PC-3 (cell line): ENCODE measurements around the gene PDIK1L. TPM values are rescaled to one million over a fixed set of nuclear protein-coding genes. Genes with fewer than 3 reads are reported as not detected.

ENCODE experiments used
- ATAC-seq: fragments of 200-7000 bp; cut with Tn5 transposase; 2 replicates; pipeline ENCODE4 v1.9.1; 2020; ENCODE audit warnings: mild to moderate bottlenecking, moderate library complexity
- BruUV-seq: library from RNA; stranded (reverse); fragments of 400-500 nt; replicated peaks from 2 replicates; lab custom pipeline; 2021; lab: Mats Ljungman, UMichigan
- CTCF ChIA-PET: fragments of 300-600 bp; sonication (Branson Sonifier 250); formaldehyde crosslinking; loops from one replicate; lab custom pipeline; 2022; ENCODE audit warnings: antibody characterized with exemption; lab: Charles Lee
- POLR2A ChIA-PET: fragments of 300-600 bp; sonication (Branson Sonifier 250); formaldehyde crosslinking; loops from one replicate; lab custom pipeline; 2022; ENCODE audit warnings: antibody characterized with exemption; ENCODE audit not compliant: unreplicated experiment; lab: Charles Lee
- DNase-seq: peaks from one replicate; pipeline ENCODE4 v3.0.0-alpha.2; 2015
- H2AFZ ChIP-seq: fragments of 300-600 bp; sonication (generic); 2 replicates; pipeline ENCODE4 v1.6.0; 2016; ENCODE audit warnings: antibody characterized with exemption, low read length
- H3F3A ChIP-seq: fragments of 300-600 bp; sonication (generic); one replicate; pipeline ENCODE4 v1.6.0; 2017; ENCODE audit warnings: antibody characterized with exemption, low read length, control low read depth, mild to moderate bottlenecking; ENCODE audit not compliant: unreplicated experiment
- H3K27ac ChIP-seq: fragments of 300-600 bp; sonication (generic); 2 replicates; pipeline ENCODE4 v1.5.1; 2016; ENCODE audit warnings: mild to moderate bottlenecking, low read length
- H3K27me3 ChIP-seq: fragments of 300-600 bp; sonication (generic); 2 replicates; pipeline ENCODE4 v1.6.1; 2016; ENCODE audit warnings: low read length, mixed read lengths
- H3K36me3 ChIP-seq: fragments of 300-600 bp; sonication (generic); 2 replicates; pipeline ENCODE4 v1.6.1; 2016; ENCODE audit warnings: low read depth, mixed run types, low read length, mixed read lengths
- H3K4me1 ChIP-seq: fragments of 300-600 bp; sonication (generic); 2 replicates; pipeline ENCODE4 v1.5.1; 2016; ENCODE audit warnings: low read length; ENCODE audit not compliant: insufficient read depth
- H3K4me2 ChIP-seq: fragments of 300-600 bp; sonication (generic); 2 replicates; pipeline ENCODE4 v1.6.0; 2016; ENCODE audit warnings: low read length
- H3K4me3 ChIP-seq: fragments of 300-600 bp; sonication (generic); 2 replicates; pipeline ENCODE4 v1.5.1; 2016; ENCODE audit warnings: mild to moderate bottlenecking, low read length, mixed read lengths
- H3K79me2 ChIP-seq: fragments of 300-600 bp; sonication (generic); 2 replicates; pipeline ENCODE4 v1.6.1; 2017; ENCODE audit warnings: low read length, mixed read lengths
- H3K9ac ChIP-seq: fragments of 300-600 bp; sonication (generic); 2 replicates; pipeline ENCODE4 v1.6.0; 2016; ENCODE audit warnings: mild to moderate bottlenecking, low read length
- H3K9me2 ChIP-seq: fragments of 300-600 bp; sonication (generic); replicated peaks from 2 replicates; pipeline ENCODE4 v1.6.1; 2016; ENCODE audit warnings: mixed run types, low read length, mixed read lengths
- H3K9me3 ChIP-seq: fragments of 300-600 bp; sonication (generic); 2 replicates; pipeline ENCODE4 v1.6.1; 2016; ENCODE audit warnings: low read length, mixed read lengths
- H4K20me1 ChIP-seq: fragments of 300-600 bp; sonication (generic); 2 replicates; pipeline ENCODE4 v1.6.1; 2016; ENCODE audit warnings: low read length, mixed read lengths
- EZH2 ChIP-seq: fragments of 300-600 bp; sonication (generic); IDR thresholded peaks from one replicate; pipeline ENCODE4 v1.6.1; 2017; ENCODE audit warnings: antibody characterized with exemption, mild to moderate bottlenecking, low read length; ENCODE audit not compliant: unreplicated experiment
- EZH2phosphoT487 ChIP-seq: fragments of 300-600 bp; sonication (generic); IDR thresholded peaks from 2 replicates; pipeline ENCODE4 v1.6.1; 2018; ENCODE audit warnings: mild to moderate bottlenecking, antibody characterized with exemption, low read length, borderline replicate concordance
- intact Hi-C: fragments of 100-400 bp; cut with micrococcal nuclease; formaldehyde crosslinking; loops from 2 replicates; pipeline ENCODE4 v1.9.0; 2023
- total RNA-seq: library from RNA; depleted of rRNA; stranded (reverse); fragments of >200 nt; gene quantifications from 2 replicates; pipeline ENCODE4 v1.2.3, GENCODE V29; 2014
- TF ChIP-seq, protein P1 (sequence below): fragments of 300-600 bp; sonication (generic); conservative IDR thresholded peaks from 2 replicates; pipeline ENCODE4 v1.5.1; 2017; ENCODE audit warnings: antibody characterized with exemption, low read depth, mild to moderate bottlenecking, low read length

The PDIK1L gene
- total RNA-seq, 1 experiment from 2014 or later = 5.2 TPM

DNA sequence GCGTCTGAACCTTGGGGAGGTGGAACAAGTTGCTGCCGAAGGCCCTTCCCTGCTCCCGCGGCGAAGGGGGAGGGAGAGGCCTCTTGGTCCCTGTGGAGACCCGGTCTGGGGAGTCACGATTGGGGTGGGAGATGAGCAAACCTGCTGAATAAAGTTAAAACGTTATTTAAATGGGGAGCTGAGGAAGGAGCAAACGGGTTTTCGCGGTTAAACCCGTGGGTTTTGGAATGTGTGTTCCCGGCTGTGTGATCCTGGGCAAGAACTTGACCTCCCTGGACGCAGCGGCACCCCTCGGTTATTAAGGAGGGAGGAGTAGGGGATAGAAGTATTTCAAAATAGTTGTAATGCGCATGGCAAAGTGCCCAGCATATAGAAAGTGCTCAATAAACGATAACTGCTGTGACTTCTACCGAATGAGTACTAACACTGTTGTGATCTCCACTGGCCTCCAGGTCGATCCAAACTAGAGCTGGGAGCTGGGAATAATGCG lies 50.6 kb downstream of the PDIK1L start:
- Histone ChIP-seq H3K9me2 (no peaks in the 10 kb centered on the region), H3K36me3 (no peaks in the 10 kb centered on the region), H3K9me3 (no peaks in the 10 kb centered on the region), H3K79me2 (no peaks in the 10 kb centered on the region), H3K4me2 (peak overlapping the region; percentile 98), H3K27me3 (no peaks in the 10 kb centered on the region), H3K4me3 (peak overlapping the region; percentile 74), H4K20me1 (no peaks in the 10 kb centered on the region), H3K27ac (no peak overlapping the region), H3F3A (no peaks in the 10 kb centered on the region), H2AFZ (peak overlapping the region; percentile 95), H3K4me1 (0 out of 2 replicates have a peak, but pooled peaks cover 4% of the 10 kb centered on the region), H3K9ac (no peak overlapping the region)
- TF ChIP-seq EZH2 = no peak
- no peak for ATAC-seq
- BruUV-seq = no TSS peak
- DNase-seq = peak; percentile 13
- ChIA-PET POLR2A (interaction anchor here (0.5 kb wide), 1 partner anchor 121 kb away, joined by 4 read pairs; no protein-coding TSS in a partner anchor), CTCF (no interaction called here)
- intact Hi-C loops = loop anchor here (5.0 kb wide), 1 partner anchor 55 kb away; no protein-coding TSS in a partner anchor

DNA sequence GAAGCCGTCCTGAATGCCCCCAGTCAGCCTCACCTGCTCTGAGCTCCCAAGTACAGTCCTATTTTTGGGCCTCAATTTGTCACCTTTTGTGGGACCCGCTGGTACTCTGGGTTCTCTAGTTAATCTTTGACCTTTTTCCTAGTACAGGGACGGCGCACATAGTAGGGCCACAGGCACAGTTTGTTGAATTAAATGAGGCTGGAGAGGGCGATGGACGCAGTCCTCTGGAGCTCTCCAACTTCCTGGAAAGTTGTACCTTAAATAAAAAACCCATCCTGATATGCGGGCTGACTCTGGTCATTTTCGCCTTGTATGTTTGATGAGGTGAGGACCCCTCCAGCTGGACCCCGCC lies 52.0 kb downstream of the PDIK1L start:
- peak overlapping the region; percentile 82 for H3K4me2 ChIP-seq
- no peak overlapping the region for H3K9ac ChIP-seq
- H3K4me1 ChIP-seq = 0 out of 2 replicates have a peak, but pooled peaks cover 4% of the 10 kb centered on the region
- peak overlapping the region; percentile 65; the same call in 1 of the 2 replicates for H3K4me3 ChIP-seq
- POLR2A ChIA-PET = no interaction called here
- ATAC-seq (no peak), DNase-seq (no peak)
- CTCF ChIA-PET = no interaction called here
- no TSS peak for BruUV-seq
- H3K9me3 ChIP-seq = no peaks in the 10 kb centered on the region
- no peak overlapping the region for H3K27ac ChIP-seq
- H3K36me3 ChIP-seq = no peaks in the 10 kb centered on the region
- no peaks in the 10 kb centered on the region for H4K20me1 ChIP-seq
- no peaks in the 10 kb centered on the region for H3K79me2 ChIP-seq
- no peak for TF ChIP-seq EZH2
- TF ChIP-seq EZH2phosphoT487 = no peak
- TF ChIP-seq, protein P1, sequence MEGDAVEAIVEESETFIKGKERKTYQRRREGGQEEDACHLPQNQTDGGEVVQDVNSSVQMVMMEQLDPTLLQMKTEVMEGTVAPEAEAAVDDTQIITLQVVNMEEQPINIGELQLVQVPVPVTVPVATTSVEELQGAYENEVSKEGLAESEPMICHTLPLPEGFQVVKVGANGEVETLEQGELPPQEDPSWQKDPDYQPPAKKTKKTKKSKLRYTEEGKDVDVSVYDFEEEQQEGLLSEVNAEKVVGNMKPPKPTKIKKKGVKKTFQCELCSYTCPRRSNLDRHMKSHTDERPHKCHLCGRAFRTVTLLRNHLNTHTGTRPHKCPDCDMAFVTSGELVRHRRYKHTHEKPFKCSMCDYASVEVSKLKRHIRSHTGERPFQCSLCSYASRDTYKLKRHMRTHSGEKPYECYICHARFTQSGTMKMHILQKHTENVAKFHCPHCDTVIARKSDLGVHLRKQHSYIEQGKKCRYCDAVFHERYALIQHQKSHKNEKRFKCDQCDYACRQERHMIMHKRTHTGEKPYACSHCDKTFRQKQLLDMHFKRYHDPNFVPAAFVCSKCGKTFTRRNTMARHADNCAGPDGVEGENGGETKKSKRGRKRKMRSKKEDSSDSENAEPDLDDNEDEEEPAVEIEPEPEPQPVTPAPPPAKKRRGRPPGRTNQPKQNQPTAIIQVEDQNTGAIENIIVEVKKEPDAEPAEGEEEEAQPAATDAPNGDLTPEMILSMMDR = no peak
- H2AFZ ChIP-seq = peak overlapping the region; percentile 88
- H3F3A ChIP-seq = no peaks in the 10 kb centered on the region
- H3K9me2 ChIP-seq = no peaks in the 10 kb centered on the region
- no peaks in the 10 kb centered on the region for H3K27me3 ChIP-seq
- intact Hi-C loops = loop anchor here (5.0 kb wide), 1 partner anchor 56 kb away; no protein-coding TSS in a partner anchor

DNA sequence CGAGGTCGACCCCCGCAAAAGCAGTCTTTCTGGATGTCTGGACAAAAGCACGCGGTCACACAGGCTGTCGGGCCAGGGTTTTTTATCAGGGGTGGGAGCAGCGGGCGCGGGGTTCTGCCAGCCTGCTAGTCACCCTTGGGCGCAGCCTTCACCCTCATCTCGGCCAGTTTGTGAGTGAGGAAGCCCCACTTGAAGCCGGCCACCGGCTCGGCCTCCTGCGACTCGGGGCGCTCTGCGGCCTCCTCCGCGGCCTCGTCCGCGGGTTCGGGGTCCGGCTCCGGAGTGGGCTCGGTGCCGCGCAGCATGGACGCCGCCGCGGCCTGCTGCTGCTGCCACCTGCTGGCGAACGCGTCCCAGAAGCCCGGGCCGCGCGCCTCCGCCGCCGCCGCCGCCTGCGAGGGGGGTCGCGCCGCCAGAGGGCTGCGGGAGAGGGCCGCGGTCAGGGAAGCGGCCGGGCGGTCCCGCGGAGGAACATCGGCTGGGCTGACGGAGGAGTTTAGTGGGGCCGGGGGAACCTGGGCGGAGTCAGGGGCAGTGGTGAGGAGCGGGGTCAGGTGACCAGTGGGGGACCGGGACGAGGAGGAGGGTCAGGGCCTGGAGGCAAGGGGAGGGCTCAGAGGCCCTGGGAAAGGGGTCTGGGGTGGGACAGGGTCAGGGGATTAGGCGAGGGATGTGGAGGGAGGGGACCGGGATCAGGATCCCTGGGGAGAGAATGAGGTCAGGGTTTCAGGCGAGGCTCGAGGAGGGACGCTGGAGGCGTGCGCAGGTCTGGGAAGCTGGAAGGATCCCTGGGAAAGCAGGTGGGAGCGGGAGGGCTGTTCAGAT lies 52.6 kb downstream of the PDIK1L start:
- H3K9me2 ChIP-seq = no peaks in the 10 kb centered on the region
- no peak overlapping the region for H3K27ac ChIP-seq
- ATAC-seq (peak; percentile 56), DNase-seq (peak; percentile 30)
- CTCF ChIA-PET = no interaction called here
- TF ChIP-seq EZH2 = no peak
- TF ChIP-seq EZH2phosphoT487 = no peak
- TF ChIP-seq, protein P1 = peak; percentile 68; the same call in 1 of the 2 replicates
- POLR2A ChIA-PET = no interaction called here
- H3K4me3 ChIP-seq = peak overlapping the region; percentile 65
- H3K9ac ChIP-seq = no peak overlapping the region
- H3F3A ChIP-seq = no peaks in the 10 kb centered on the region
- H3K79me2 ChIP-seq = no peaks in the 10 kb centered on the region
- peak overlapping the region; percentile 88 for H2AFZ ChIP-seq
- no peaks in the 10 kb centered on the region for H3K36me3 ChIP-seq
- no TSS peak for BruUV-seq
- no peaks in the 10 kb centered on the region for H3K27me3 ChIP-seq
- intact Hi-C loops = loop anchor here (5.0 kb wide), 1 partner anchor 57 kb away; no protein-coding TSS in a partner anchor
- H4K20me1 ChIP-seq = no peaks in the 10 kb centered on the region
- no peaks in the 10 kb centered on the region for H3K9me3 ChIP-seq
- H3K4me2 ChIP-seq = peak overlapping the region; percentile 82
- H3K4me1 ChIP-seq = 0 out of 2 replicates have a peak, but pooled peaks cover 4% of the 10 kb centered on the region
